ENCODE results near the gene LDLRAD4. TPM values are rescaled to one million over a fixed set of nuclear protein-coding genes. Genes with fewer than 3 reads are reported as not detected.

The LDLRAD4 gene
- total and polyA plus RNA-seq, 2 experiments from 2014 or later, result 0.73 to 1.9 TPM

GRCh38 chr18:13531681-13532325 is 313.2 kb downstream of the LDLRAD4 start:
- H3F3A ChIP-seq (replicated peaks; ENCODE audit: low read depth), result no peaks in the 10 kb centered on the region
- no peaks in the 10 kb centered on the region for H3K36me3 Mint-ChIP-seq (ENCODE audit: low read depth)
- no peaks in the 10 kb centered on the region for H4K20me1 ChIP-seq (replicated peaks; ENCODE audit: insufficient read depth)
- no peak overlapping the region for H3K4me3 ChIP-seq
- ATAC-seq, result peak; percentile 55; the same call in 2 of the 3 replicates
- H3K27ac ChIP-seq (ENCODE audit: low read depth), result no peak overlapping the region
- TF ChIP-seq ZNF114 (CRISPR knock-in tag; IDR thresholded peaks at IDR 0.05), result no peak
- no peak for TF ChIP-seq CREB1 (CRISPR knock-in tag; IDR thresholded peaks at IDR 0.05; ENCODE audit: low read depth)
- TF ChIP-seq, protein P1, sequence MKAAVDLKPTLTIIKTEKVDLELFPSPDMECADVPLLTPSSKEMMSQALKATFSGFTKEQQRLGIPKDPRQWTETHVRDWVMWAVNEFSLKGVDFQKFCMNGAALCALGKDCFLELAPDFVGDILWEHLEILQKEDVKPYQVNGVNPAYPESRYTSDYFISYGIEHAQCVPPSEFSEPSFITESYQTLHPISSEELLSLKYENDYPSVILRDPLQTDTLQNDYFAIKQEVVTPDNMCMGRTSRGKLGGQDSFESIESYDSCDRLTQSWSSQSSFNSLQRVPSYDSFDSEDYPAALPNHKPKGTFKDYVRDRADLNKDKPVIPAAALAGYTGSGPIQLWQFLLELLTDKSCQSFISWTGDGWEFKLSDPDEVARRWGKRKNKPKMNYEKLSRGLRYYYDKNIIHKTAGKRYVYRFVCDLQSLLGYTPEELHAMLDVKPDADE (IDR thresholded peaks at IDR 0.05), result no peak
- no peak for TF ChIP-seq STAT1 (IDR thresholded peaks at IDR 0.05; ENCODE audit: unreplicated experiment)
- TF ChIP-seq, protein P2, sequence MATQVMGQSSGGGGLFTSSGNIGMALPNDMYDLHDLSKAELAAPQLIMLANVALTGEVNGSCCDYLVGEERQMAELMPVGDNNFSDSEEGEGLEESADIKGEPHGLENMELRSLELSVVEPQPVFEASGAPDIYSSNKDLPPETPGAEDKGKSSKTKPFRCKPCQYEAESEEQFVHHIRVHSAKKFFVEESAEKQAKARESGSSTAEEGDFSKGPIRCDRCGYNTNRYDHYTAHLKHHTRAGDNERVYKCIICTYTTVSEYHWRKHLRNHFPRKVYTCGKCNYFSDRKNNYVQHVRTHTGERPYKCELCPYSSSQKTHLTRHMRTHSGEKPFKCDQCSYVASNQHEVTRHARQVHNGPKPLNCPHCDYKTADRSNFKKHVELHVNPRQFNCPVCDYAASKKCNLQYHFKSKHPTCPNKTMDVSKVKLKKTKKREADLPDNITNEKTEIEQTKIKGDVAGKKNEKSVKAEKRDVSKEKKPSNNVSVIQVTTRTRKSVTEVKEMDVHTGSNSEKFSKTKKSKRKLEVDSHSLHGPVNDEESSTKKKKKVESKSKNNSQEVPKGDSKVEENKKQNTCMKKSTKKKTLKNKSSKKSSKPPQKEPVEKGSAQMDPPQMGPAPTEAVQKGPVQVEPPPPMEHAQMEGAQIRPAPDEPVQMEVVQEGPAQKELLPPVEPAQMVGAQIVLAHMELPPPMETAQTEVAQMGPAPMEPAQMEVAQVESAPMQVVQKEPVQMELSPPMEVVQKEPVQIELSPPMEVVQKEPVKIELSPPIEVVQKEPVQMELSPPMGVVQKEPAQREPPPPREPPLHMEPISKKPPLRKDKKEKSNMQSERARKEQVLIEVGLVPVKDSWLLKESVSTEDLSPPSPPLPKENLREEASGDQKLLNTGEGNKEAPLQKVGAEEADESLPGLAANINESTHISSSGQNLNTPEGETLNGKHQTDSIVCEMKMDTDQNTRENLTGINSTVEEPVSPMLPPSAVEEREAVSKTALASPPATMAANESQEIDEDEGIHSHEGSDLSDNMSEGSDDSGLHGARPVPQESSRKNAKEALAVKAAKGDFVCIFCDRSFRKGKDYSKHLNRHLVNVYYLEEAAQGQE (IDR thresholded peaks at IDR 0.05; ENCODE audit: unreplicated experiment), result no peak
- no peak for TF ChIP-seq POLR2AphosphoS5 (IDR thresholded peaks at IDR 0.05; ENCODE audit: low read depth)
- no peak for TF ChIP-seq NANOG (IDR thresholded peaks at IDR 0.05; ENCODE audit: borderline replicate concordance)
- no peak for TF ChIP-seq JUNB (IDR thresholded peaks at IDR 0.05; ENCODE audit: unreplicated experiment)
- no peak for TF ChIP-seq EZH2phosphoT487 (IDR thresholded peaks at IDR 0.05; ENCODE audit: unreplicated experiment)
- TF ChIP-seq CTCF (conservative IDR thresholded peaks at IDR 0.05; ENCODE audit: low read depth in 2 of 2), result no peak
- TF ChIP-seq EZH2 (IDR thresholded peaks at IDR 0.05; ENCODE audit: low read depth, unreplicated experiment), result no peak
- no peak for TF ChIP-seq ZNF331 (CRISPR knock-in tag; IDR thresholded peaks at IDR 0.05; ENCODE audit: low read depth)
- no peak for TF ChIP-seq ZNF462 (CRISPR knock-in tag; IDR thresholded peaks at IDR 0.05)
- no peaks in the 10 kb centered on the region for H3K79me2 ChIP-seq (replicated peaks; ENCODE audit: insufficient read depth)
- no peaks in the 10 kb centered on the region for H3K27me3 ChIP-seq (ENCODE audit: insufficient read depth)
- no peak overlapping the region for H3K27ac Mint-ChIP-seq
- no peak for DNase-seq (ENCODE audit: low spot score)
- H2AFZ ChIP-seq, result no peak overlapping the region
- no peaks in the 10 kb centered on the region for H3K36me3 ChIP-seq (ENCODE audit: insufficient read depth)
- H3K27me3 Mint-ChIP-seq (ENCODE audit: insufficient read depth, low read depth, poor library complexity), result peaks cover 4% of the 10 kb centered on the region
- no peak overlapping the region for H3K4me2 ChIP-seq
- H3K4me3 Mint-ChIP-seq, result no peak overlapping the region
- no peaks in the 10 kb centered on the region for H3K4me1 ChIP-seq (ENCODE audit: insufficient read depth)
- H3K4me1 Mint-ChIP-seq, result no peaks in the 10 kb centered on the region
- H3K9me3 Mint-ChIP-seq, result no peaks in the 10 kb centered on the region
- H3K9me2 ChIP-seq (ENCODE audit: insufficient read depth), result no peaks in the 10 kb centered on the region

Data from GM23338 (cell line).